ENCODE results near the gene KIAA0586. TPM values are rescaled to one million over a fixed set of nuclear protein-coding genes. Genes with fewer than 3 reads are reported as not detected.

KIAA0586 gene
- total and polyA plus RNA-seq, 8 donors = 1.7 to 39.1 (median 13.9) TPM

Small RNAs within 50 kb of the gene (small RNA-seq; reads per million reads assigned to genes)
- gene HSBP1P1 (0 reads per million in 4 donors), gene RF00019 (0 reads per million in 4 donors)

Other genes with a start within 250 kb of the KIAA0586 start
- 10 to 100 TPM in 4 of 5 donors, 1 to 10 TPM in 1; 7.5 to 90.5 (median 51.3) TPM for gene ACTR10, start 227.6 kb upstream of the KIAA0586 start, total RNA-seq
- 10 to 100 TPM; 50.6 to 68.1 (median 67.0) TPM for gene ACTR10, start 227.6 kb upstream of the KIAA0586 start, polyA plus RNA-seq
- gene PSMA3, start 182.9 kb upstream of the KIAA0586 start, total RNA-seq = 100 to 1,000 TPM in 1 of 5 donors, 10 to 100 TPM in 4; 49.6 to 104 (median 86.9) TPM
- 100 to 1,000 TPM; 142 to 158 (median 156) TPM for gene PSMA3, start 182.9 kb upstream of the KIAA0586 start, polyA plus RNA-seq
- 10 to 100 TPM; 13.4 to 58.8 (median 15.8) TPM for gene ARID4A, start 129.2 kb upstream of the KIAA0586 start, total RNA-seq
- gene ARID4A, start 129.2 kb upstream of the KIAA0586 start, polyA plus RNA-seq = 1 to 10 TPM; 3.5 to 6.9 (median 4.2) TPM
- not detected for gene TOMM20L, start 31.8 kb upstream of the KIAA0586 start, total RNA-seq
- gene TOMM20L, start 31.8 kb upstream of the KIAA0586 start, polyA plus RNA-seq = not detected
- gene TIMM9, start 188 bp upstream of the KIAA0586 start, total RNA-seq = 100 to 1,000 TPM in 2 of 5 donors, 10 to 100 TPM in 2, not detected in 1; 46.8 to 242 (median 88.0) TPM
- 10 to 100 TPM; 61.6 to 78.7 (median 70.7) TPM for gene TIMM9, start 188 bp upstream of the KIAA0586 start, polyA plus RNA-seq
- 10 to 100 TPM in 1 of 5 donors, 1 to 10 TPM in 3, under 1 TPM in 1; 0.29 to 22.0 (median 5.8) TPM for gene DACT1, start 210.2 kb downstream of the KIAA0586 start, total RNA-seq
- gene DACT1, start 210.2 kb downstream of the KIAA0586 start, polyA plus RNA-seq = 10 to 100 TPM in 2 of 3 donors, 1 to 10 TPM in 1; 1.9 to 28.9 (median 10.1) TPM